ENCODE measurements around the gene EFL1. TPM values are rescaled to one million over a fixed set of nuclear protein-coding genes. Genes with fewer than 3 reads are reported as not detected.
"Not testable (repeated sequence)": the region's sequence is repeated elsewhere in the genome, so short reads cannot be mapped to it uniquely, and the experiment has no call there.

Gene EFL1
- total RNA-seq, 1 donor: 10.8 TPM

DNA sequence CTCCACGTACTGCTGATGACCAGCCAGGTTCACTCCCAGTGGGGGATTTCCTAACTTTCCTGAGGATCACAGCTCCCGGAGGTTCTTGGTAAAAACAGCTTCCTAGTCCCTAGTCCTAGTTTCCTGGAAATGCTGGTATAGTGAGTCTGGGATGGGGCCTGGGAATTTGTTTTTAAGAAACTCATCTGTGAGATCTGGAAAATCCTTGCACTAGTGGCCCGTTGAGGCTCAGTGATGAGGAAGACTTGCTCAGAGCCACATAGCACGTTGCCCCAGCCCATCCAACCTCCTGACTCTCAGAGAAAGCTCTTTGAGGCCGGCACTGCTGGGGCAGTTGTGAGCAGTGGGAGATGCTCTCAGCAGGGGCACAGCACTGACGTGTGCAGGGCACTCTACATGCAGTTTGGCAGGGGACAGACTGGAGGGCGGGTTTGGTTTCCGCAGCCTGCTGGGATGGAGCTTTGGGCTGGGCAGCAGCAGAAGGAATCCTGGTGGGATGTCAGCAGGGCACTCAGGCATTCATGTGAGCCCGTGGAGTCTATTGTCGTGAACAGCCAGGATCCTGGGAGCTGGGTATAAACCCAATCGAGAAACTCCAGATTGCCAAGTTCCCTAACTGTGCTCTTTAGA lies 31.6 kb upstream of the EFL1 start:
- Histone ChIP-seq H3K4me1 (ENCODE audit: insufficient read depth, low read length) (peaks cover 9% of the 10 kb centered on the region), H3K9me3 (ENCODE audit: low read depth, low read length) (no peaks in the 10 kb centered on the region), H3K4me3 (ENCODE audit: low read length) (no peak overlapping the region), H3K27me3 (ENCODE audit: insufficient read depth, low read length) (no peaks in the 10 kb centered on the region)

GRCh38 chr15:82292271-82292670 lies 29.7 kb upstream of the EFL1 start:
- H3K4me3 ChIP-seq (ENCODE audit: low read length): no peak overlapping the region
- H3K4me1 ChIP-seq (ENCODE audit: insufficient read depth, low read length): no peaks in the 10 kb centered on the region

GRCh38 chr15:82288202-82288601 lies 25.7 kb upstream of the EFL1 start:
- H3K9me3 ChIP-seq (ENCODE audit: low read depth, low read length); H3K27me3 ChIP-seq (ENCODE audit: insufficient read depth, low read length); H3K4me3 ChIP-seq (ENCODE audit: low read length): not testable (repeated sequence)
- H3K4me1 ChIP-seq (ENCODE audit: insufficient read depth, low read length): peaks cover 15% of the 10 kb centered on the region

More at GRCh38 chr15:82292271-82292670, 29.7 kb upstream of the EFL1 start:
- H3K9me3 ChIP-seq (ENCODE audit: low read depth, low read length): no peaks in the 10 kb centered on the region
- H3K27me3 ChIP-seq (ENCODE audit: insufficient read depth, low read length): no peaks in the 10 kb centered on the region

GRCh38 chr15:82286475-82286874 lies 23.9 kb upstream of the EFL1 start:
- not testable (repeated sequence) for H3K9me3 ChIP-seq (ENCODE audit: low read depth, low read length); H3K27me3 ChIP-seq (ENCODE audit: insufficient read depth, low read length); H3K4me3 ChIP-seq (ENCODE audit: low read length)
- H3K4me1 ChIP-seq (ENCODE audit: insufficient read depth, low read length): peaks cover 15% of the 10 kb centered on the region

DNA sequence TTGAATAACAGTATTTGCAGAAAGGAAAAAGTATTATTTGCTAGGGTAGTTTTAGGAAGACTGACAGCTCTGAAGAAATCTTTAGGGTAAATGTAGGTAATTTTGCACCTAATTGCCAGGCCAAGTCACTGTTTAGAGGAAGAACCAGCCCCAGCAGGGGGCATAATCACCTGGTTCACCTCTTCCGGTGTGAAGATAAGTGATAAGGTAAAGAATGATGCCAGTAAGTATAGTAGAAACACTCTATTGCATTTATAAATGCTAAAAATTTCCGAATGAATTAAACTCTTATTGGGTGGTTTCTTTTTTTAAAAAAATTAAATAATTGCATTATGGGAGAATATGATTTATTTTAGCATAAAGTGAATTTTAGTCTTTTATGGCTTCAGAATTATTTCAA lies 21.8 kb upstream of the EFL1 start:
- not testable (repeated sequence) for H3K4me3 ChIP-seq (ENCODE audit: low read length); H3K27me3 ChIP-seq (ENCODE audit: insufficient read depth, low read length); H3K9me3 ChIP-seq (ENCODE audit: low read depth, low read length)
- peaks cover 15% of the 10 kb centered on the region for H3K4me1 ChIP-seq (ENCODE audit: insufficient read depth, low read length)

DNA sequence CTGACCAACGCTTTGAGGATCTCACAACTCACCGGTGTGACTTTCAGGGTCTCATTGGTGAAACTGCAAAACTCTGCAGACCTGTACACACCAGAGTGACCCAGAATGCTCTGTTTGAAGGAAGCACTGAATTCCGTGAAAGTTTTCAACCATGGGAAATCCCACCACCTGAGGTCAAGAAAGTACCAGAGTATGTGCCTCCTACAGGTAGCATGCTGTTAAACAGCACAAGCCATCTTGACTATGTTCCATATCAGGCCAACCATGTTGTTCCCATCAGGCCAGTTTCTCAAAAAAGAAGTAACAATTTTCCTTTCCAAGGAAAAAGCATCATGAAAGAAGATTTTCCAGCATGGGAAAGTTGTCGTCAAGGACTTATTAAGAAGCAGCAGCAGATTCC lies 19.9 kb upstream of the EFL1 start:
- H3K4me1 ChIP-seq (ENCODE audit: insufficient read depth, low read length): peaks cover 15% of the 10 kb centered on the region
- H3K27me3 ChIP-seq (ENCODE audit: insufficient read depth, low read length); H3K9me3 ChIP-seq (ENCODE audit: low read depth, low read length); H3K4me3 ChIP-seq (ENCODE audit: low read length): not testable (repeated sequence)

DNA sequence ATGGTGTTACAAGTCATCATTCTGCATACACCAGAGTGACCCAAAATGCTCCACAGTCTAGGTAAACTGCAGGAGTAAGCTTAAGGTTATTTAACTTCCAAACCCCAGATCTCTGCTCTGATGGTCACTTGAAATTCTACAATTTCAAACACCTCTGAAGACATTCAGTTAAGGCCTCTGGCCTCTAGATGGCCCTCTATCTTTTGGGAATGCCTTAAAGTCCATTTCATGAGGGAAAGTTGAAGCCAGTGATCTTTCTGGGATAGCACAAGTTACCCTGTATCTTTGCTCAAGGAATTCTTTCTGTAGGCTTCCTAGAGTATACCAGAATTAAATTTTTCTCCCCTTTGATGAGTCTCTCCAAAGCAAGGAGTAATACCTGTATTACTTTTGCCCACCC lies 18.7 kb upstream of the EFL1 start:
- not testable (repeated sequence) for H3K4me3 ChIP-seq (ENCODE audit: low read length); H3K27me3 ChIP-seq (ENCODE audit: insufficient read depth, low read length); H3K9me3 ChIP-seq (ENCODE audit: low read depth, low read length); H3K4me1 ChIP-seq (ENCODE audit: insufficient read depth, low read length)

GRCh38 chr15:82275410-82275809 lies 12.9 kb upstream of the EFL1 start:
- peaks cover 4% of the 10 kb centered on the region for H3K27me3 ChIP-seq (ENCODE audit: insufficient read depth, low read length)
- H3K9me3 ChIP-seq (ENCODE audit: low read depth, low read length): peaks cover 5% of the 10 kb centered on the region
- no peaks in the 10 kb centered on the region for H3K4me1 ChIP-seq (ENCODE audit: insufficient read depth, low read length)
- H3K4me3 ChIP-seq (ENCODE audit: low read length): no peak overlapping the region

GRCh38 chr15:82272154-82272553 lies 9.6 kb upstream of the EFL1 start:
- Histone ChIP-seq H3K4me3 (ENCODE audit: low read length) (no peak overlapping the region), H3K4me1 (ENCODE audit: insufficient read depth, low read length) (peaks cover 2% of the 10 kb centered on the region), H3K27me3 (ENCODE audit: insufficient read depth, low read length) (peaks cover 4% of the 10 kb centered on the region), H3K9me3 (ENCODE audit: low read depth, low read length) (peaks cover 5% of the 10 kb centered on the region)

DNA sequence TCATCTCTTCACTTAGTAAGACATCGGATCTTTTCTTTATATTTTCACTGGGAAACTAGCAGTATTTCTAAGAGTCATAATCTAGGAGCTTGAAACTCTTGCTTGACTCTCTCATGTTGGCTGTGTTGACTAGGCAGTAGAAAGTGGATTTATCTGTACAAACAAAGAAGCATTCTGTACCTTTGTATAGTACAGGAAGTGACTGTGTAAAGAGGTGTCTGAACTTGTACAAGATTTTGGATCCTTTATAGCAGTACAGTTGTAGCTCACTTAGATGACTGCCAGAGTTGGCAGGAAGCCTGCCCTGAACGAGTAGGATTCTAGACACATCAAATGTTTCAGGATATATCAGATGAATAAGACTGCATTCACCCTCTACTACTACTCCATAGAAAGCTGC lies 5.9 kb upstream of the EFL1 start:
- not testable (repeated sequence) for H3K4me3 ChIP-seq (ENCODE audit: low read length); H3K9me3 ChIP-seq (ENCODE audit: low read depth, low read length); H3K27me3 ChIP-seq (ENCODE audit: insufficient read depth, low read length); H3K4me1 ChIP-seq (ENCODE audit: insufficient read depth, low read length)

GRCh38 chr15:82267137-82267536 lies 4.6 kb upstream of the EFL1 start:
- not testable (repeated sequence) for H3K27me3 ChIP-seq (ENCODE audit: insufficient read depth, low read length); H3K9me3 ChIP-seq (ENCODE audit: low read depth, low read length); H3K4me3 ChIP-seq (ENCODE audit: low read length); H3K4me1 ChIP-seq (ENCODE audit: insufficient read depth, low read length)

- Histone ChIP-seq H3K4me3 (ENCODE audit: low read length) (no peak overlapping the region), H3K9me3 (ENCODE audit: low read depth, low read length) (no peaks in the 10 kb centered on the region), H3K27me3 (ENCODE audit: insufficient read depth, low read length) (no peaks in the 10 kb centered on the region), H3K4me1 (ENCODE audit: insufficient read depth, low read length) (peaks cover 22% of the 10 kb centered on the region)
Observed at GRCh38 chr15:82263350-82263749, 816 bp upstream of the EFL1 start.

DNA sequence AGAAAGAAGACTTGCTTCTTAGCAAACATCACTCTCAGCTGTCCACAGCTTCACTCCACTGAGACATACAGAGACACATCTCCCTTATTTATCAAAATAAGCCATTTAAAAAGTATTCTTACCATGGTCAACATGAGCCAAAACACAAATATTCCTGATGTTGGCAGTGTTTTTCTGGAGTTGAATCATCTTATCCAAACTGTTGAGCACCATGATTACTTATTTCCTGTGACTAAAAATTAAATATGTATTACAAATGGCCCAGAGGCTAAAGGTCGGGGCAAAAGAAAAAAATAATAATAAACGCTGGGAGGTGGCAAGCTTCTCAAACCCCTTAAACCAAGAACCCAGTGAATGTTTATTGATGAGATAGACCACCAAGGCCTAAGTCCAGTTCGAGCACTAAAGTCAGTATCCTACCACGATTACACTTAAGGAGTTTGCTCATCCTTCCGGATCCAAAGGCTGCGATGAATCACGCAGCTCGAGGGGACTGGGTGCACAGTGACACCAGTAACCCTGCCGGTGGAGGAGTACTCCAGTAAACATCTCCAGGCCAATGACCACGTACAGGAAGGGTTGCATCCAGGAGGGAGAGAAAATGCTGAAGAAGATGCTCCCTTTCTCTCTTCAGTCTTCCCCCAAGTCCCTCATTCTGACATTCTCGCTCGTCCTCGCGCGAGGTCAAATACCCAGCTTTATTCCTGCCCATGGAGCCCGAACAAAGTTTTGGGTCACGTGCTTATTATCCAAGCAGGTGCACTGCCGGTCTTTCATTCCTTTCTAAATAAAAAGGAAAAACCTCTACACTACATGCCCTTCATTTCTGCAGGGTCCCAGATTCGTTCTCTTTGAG lies 740 bp downstream of the EFL1 start:
- Histone ChIP-seq H3K4me3 (ENCODE audit: low read length) (peak overlapping the region; percentile 67), H3K4me1 (ENCODE audit: insufficient read depth, low read length) (peaks cover 19% of the 10 kb centered on the region)
- not testable (repeated sequence) for H3K27me3 ChIP-seq (ENCODE audit: insufficient read depth, low read length); H3K9me3 ChIP-seq (ENCODE audit: low read depth, low read length)

- H3K9me3 ChIP-seq (ENCODE audit: low read depth, low read length); H3K4me3 ChIP-seq (ENCODE audit: low read length); H3K27me3 ChIP-seq (ENCODE audit: insufficient read depth, low read length); H3K4me1 ChIP-seq (ENCODE audit: insufficient read depth, low read length): not testable (repeated sequence)
Observed at GRCh38 chr15:82248261-82248660, 14.3 kb downstream of the EFL1 start.

DNA sequence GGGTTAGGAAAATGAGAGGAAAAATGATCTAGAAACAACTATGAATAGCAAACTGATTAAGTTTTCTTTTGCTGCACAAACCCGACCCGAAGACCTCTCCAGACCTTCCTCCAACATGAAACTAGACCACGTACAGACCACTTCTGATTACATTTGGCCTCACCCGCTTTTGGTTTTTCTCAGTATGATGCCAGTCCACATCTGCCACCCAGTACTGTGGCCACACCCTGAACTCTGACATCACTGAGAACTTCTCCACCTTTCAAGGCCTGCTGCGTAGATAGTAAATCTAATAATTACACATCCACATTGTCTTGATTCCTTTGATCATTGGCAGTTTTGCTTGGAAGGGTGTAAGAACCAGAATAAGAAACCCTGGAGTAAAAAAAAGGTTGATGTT lies 16.6 kb downstream of the EFL1 start:
- not testable (repeated sequence) for H3K27me3 ChIP-seq (ENCODE audit: insufficient read depth, low read length); H3K4me3 ChIP-seq (ENCODE audit: low read length); H3K4me1 ChIP-seq (ENCODE audit: insufficient read depth, low read length); H3K9me3 ChIP-seq (ENCODE audit: low read depth, low read length)

- not testable (repeated sequence) for H3K9me3 ChIP-seq (ENCODE audit: low read depth, low read length); H3K4me1 ChIP-seq (ENCODE audit: insufficient read depth, low read length); H3K27me3 ChIP-seq (ENCODE audit: insufficient read depth, low read length); H3K4me3 ChIP-seq (ENCODE audit: low read length)
Observed at GRCh38 chr15:82243644-82244043, 18.9 kb downstream of the EFL1 start.
